Stimulated activated CD4-positive, alpha-beta T cell treated with anti-CD3 and anti-CD28 coated beads, Interleukin-4, amount 100 ng/mL, for 24 hours (primary cell): ENCODE data around the gene RFT1.

Experiments used
- DNase-seq: peaks from one replicate; pipeline ENCODE4 v3.0.0-alpha.2; 2020

The RFT1 gene

GRCh38 chr3:53130179-53131061, at the start of gene RFT1:
Gene RFT1 (minus strand): TSS chr3:53130435. CDS start chr3:53130400, 35 bp downstream.
- DNase-seq = peak; percentile 98

- DNase-seq = no peak
These were observed 49.3 kb upstream of the RFT1 start for GRCh38 chr3:53179580-53179979.

GRCh38 chr3:53178246-53178645, 48.0 kb upstream of the RFT1 start:
- no peak for DNase-seq

GRCh38 chr3:53175613-53176540, 45.6 kb upstream of the RFT1 start:
- no peak for DNase-seq

- DNase-seq = no peak
These were observed 44.4 kb upstream of the RFT1 start for GRCh38 chr3:53174346-53175250.

- DNase-seq = no peak
These were observed 42.9 kb upstream of the RFT1 start for GRCh38 chr3:53173107-53173506.

- DNase-seq = no peak
These were observed 41.7 kb upstream of the RFT1 start for GRCh38 chr3:53171827-53172505.

- DNase-seq = no peak
These were observed 40.8 kb upstream of the RFT1 start for GRCh38 chr3:53171064-53171418.

GRCh38 chr3:53170325-53171063, 40.3 kb upstream of the RFT1 start:
- DNase-seq = no peak

- DNase-seq = peak; percentile 15
These were observed 39.6 kb upstream of the RFT1 start for GRCh38 chr3:53169832-53170324.

- DNase-seq = no peak
These were observed 39.0 kb upstream of the RFT1 start for GRCh38 chr3:53169045-53169831.

GRCh38 chr3:53168175-53168923, 38.1 kb upstream of the RFT1 start:
- DNase-seq = no peak

- DNase-seq = no peak
These were observed 37.4 kb upstream of the RFT1 start for GRCh38 chr3:53167418-53168174.

- no peak for DNase-seq
These were observed 36.6 kb upstream of the RFT1 start for GRCh38 chr3:53166781-53167291.

GRCh38 chr3:53166206-53166605, 36.0 kb upstream of the RFT1 start:
- no peak for DNase-seq

GRCh38 chr3:53164911-53165310, 34.7 kb upstream of the RFT1 start:
- DNase-seq = no peak

- no peak for DNase-seq
These were observed 33.5 kb upstream of the RFT1 start for GRCh38 chr3:53163444-53164387.
